HepG2 (cell line): ENCODE results near the gene RPRML. TPM values are rescaled to one million over a fixed set of nuclear protein-coding genes. Genes with fewer than 3 reads are reported as not detected.

Experiments
- ADNP ChIP-seq: sonication (generic); formaldehyde crosslinking; IDR thresholded peaks from 2 replicates; pipeline ENCODE4 v1.4.0; 2020; ENCODE audit warnings: missing genetic modification reagents
- BHLHE40 ChIP-seq: IDR thresholded peaks from 2 replicates; pipeline ENCODE4 v1.6.1; 2011; ENCODE audit warnings: low read length, improper control_type of control experiment
- CHCHD3 ChIP-seq: sonication (generic); formaldehyde crosslinking; IDR thresholded peaks from 2 replicates; pipeline ENCODE4 v1.8.0; 2022; ENCODE audit warnings: mild to moderate bottlenecking, missing genetic modification reagents, moderate library complexity
- DMAP1 ChIP-seq: IDR thresholded peaks from 2 replicates; pipeline ENCODE4 v1.6.1; 2016
- ETV6 ChIP-seq: sonication (generic); formaldehyde crosslinking; conservative IDR thresholded peaks from 2 replicates; pipeline ENCODE4 v1.4.0; 2020; ENCODE audit warnings: missing genetic modification reagents
- FOXK1 ChIP-seq: sonication (generic); formaldehyde crosslinking; IDR thresholded peaks from 2 replicates; pipeline ENCODE4 v1.4.0; 2020; ENCODE audit warnings: low read depth, missing genetic modification reagents, borderline replicate concordance
- FOXO1 ChIP-seq: sonication (generic); formaldehyde crosslinking; IDR thresholded peaks from 2 replicates; pipeline ENCODE4 v1.4.0; 2020; ENCODE audit warnings: missing genetic modification reagents
- GATAD2A ChIP-seq: IDR thresholded peaks from 2 replicates; pipeline ENCODE4 v1.6.1; 2016
- HNF1B ChIP-seq: sonication (generic); formaldehyde crosslinking; IDR thresholded peaks from 2 replicates; pipeline ENCODE4 v1.5.1; 2020; ENCODE audit warnings: mild to moderate bottlenecking, moderate library complexity, missing genetic modification reagents
- KLF16 ChIP-seq, 2 experiments: sonication (generic) in 1 of 2; formaldehyde crosslinking in 1 of 2; IDR thresholded peaks; 2 replicates each; pipeline versions ENCODE4 v1.6.1 to v1.8.0; 2016 to 2023; ENCODE audit warnings: missing genetic modification reagents in 2 of 2, missing compliant biosample characterization in 1 of 2
- MIER2 ChIP-seq: IDR thresholded peaks from 2 replicates; pipeline ENCODE4 v1.6.1; 2016; ENCODE audit warnings: missing biosample characterization, missing genetic modification reagents
- POLR2AphosphoS5 ChIP-seq: IDR thresholded peaks from 2 replicates; pipeline ENCODE4 v1.6.1; 2012; ENCODE audit warnings: low read depth, low read length
- THAP7 ChIP-seq: sonication (generic); formaldehyde crosslinking; IDR thresholded peaks from 2 replicates; pipeline ENCODE4 v1.8.1; 2023; ENCODE audit warnings: mild to moderate bottlenecking, missing genetic modification reagents
- TMF1 ChIP-seq: sonication (generic); formaldehyde crosslinking; IDR thresholded peaks from 2 replicates; pipeline ENCODE4 v1.8.1; 2022; ENCODE audit warnings: low read depth, missing genetic modification reagents
- ZNF367 ChIP-seq: sonication (generic); formaldehyde crosslinking; IDR thresholded peaks from 2 replicates; pipeline ENCODE4 v1.4.0; 2020; ENCODE audit warnings: missing genetic modification reagents, borderline replicate concordance
- ZNF784 ChIP-seq: sonication (generic); formaldehyde crosslinking; IDR thresholded peaks from 2 replicates; pipeline ENCODE4 v1.5.1; 2020; ENCODE audit warnings: missing genetic modification reagents, mild to moderate bottlenecking, borderline replicate concordance
- ZUFSP ChIP-seq: sonication (generic); formaldehyde crosslinking; IDR thresholded peaks from 2 replicates; pipeline ENCODE4 v1.9.0; 2021; ENCODE audit warnings: missing genetic modification reagents, mild to moderate bottlenecking, borderline replicate concordance
- polyA plus RNA-seq, 8 experiments: library from polyadenylated mRNA; depleted of rRNA in 3 of 8; stranded (reverse) in 7 of 8; unstranded in 1 of 8; fragments of >200 nt; fragmentation: Illumina TruSeq in 4 of 8; extraction: Trizol in 4 of 8; gene quantifications; 2 replicates each; pipeline versions ENCODE4 v1.2.1 to v1.2.3, GENCODE V29; 2011 to 2016; ENCODE audit warnings: low read depth in 4 of 8, missing spikeins in 1 of 8, mixed read lengths in 1 of 8; ENCODE audit not compliant: insufficient read depth in 1 of 8
- total RNA-seq, 5 experiments: library from RNA; depleted of rRNA; stranded (reverse); fragments of >200 nt; fragmentation: Illumina TruSeq; extraction: Trizol; gene quantifications; 2 replicates each; pipeline ENCODE4 v1.2.3, GENCODE V29; 2016; ENCODE audit warnings: low read depth in 1 of 5
- TF ChIP-seq, protein P1 (sequence below): sonication (generic); formaldehyde crosslinking; IDR thresholded peaks from 2 replicates; pipeline ENCODE4 v1.8.0; 2022; ENCODE audit warnings: mild to moderate bottlenecking, missing genetic modification reagents
- TF ChIP-seq, protein P2 (sequence below): sonication (generic); formaldehyde crosslinking; IDR thresholded peaks from 2 replicates; pipeline ENCODE4 v1.4.0; 2020; ENCODE audit warnings: low read depth, mild to moderate bottlenecking, missing genetic modification reagents
- TF ChIP-seq, protein P3 (sequence below): sonication (generic); formaldehyde crosslinking; IDR thresholded peaks from 2 replicates; pipeline ENCODE4 v1.5.1; 2020; ENCODE audit warnings: mild to moderate bottlenecking, missing genetic modification reagents, borderline replicate concordance

Gene RPRML
- total and polyA plus RNA-seq, 2 of the 13 experiments (the other 11 are each of a cell fraction or from before 2014, with no cell fraction given) = not detected

DNA sequence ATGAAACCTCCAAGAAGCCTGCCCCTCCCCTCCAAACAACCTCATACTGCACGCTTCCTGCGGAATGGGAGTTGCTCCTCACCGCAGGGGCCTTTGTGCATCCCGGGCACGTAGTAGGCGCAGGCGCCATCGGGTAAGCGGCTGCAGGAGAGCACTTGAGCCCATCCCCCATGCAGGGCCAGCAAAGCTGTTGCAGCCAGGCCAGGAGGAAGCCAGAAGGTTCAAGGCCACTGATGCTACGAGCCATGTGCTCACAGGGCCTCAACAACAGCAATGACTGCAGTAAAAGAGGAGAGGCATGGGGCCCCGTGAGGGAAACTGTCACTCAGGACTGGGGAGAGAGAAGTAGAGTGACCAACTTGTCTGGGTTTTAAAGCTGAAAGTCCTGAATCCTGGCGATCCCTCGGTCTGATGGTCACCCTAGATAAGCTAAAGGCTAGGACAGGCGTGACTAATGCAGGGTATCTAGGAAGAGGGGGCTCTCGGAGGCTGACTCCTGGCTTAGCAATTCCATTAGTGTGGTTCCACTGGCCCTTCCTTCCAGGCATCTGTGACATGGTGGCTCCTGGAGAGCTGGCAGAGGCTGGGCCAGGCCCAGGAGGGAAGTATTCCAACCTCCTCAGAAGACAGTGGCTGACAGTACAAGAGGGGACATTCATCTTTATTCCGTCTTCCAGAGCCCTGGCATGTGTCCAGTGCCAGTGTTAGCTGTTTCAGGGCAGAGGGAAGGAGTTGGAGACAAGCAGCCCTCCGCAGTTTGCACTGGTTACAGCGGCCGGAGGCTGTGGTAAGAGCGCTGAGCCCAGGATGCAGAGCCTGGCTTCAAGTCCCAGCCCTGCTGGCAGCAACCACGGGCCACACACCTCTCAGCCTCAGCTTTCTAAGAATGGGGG, 35.3 kb downstream of the RPRML start (continued):
- TF ChIP-seq ETV6 (CRISPR knock-in tag) = 0 out of 2 replicates have a peak, but pooled peaks have one; percentile 26
- TF ChIP-seq GATAD2A = peak; percentile 94
- TF ChIP-seq, protein P1, sequence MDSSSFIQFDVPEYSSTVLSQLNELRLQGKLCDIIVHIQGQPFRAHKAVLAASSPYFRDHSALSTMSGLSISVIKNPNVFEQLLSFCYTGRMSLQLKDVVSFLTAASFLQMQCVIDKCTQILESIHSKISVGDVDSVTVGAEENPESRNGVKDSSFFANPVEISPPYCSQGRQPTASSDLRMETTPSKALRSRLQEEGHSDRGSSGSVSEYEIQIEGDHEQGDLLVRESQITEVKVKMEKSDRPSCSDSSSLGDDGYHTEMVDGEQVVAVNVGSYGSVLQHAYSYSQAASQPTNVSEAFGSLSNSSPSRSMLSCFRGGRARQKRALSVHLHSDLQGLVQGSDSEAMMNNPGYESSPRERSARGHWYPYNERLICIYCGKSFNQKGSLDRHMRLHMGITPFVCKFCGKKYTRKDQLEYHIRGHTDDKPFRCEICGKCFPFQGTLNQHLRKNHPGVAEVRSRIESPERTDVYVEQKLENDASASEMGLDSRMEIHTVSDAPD (CRISPR knock-in tag) = peak; percentile 84
- TF ChIP-seq ZNF367 (CRISPR knock-in tag) = no peak
- TF ChIP-seq BHLHE40 = peak; percentile 56
- TF ChIP-seq DMAP1 = peak; percentile 98
- peak; percentile 71 for TF ChIP-seq POLR2AphosphoS5
- TF ChIP-seq, protein P2, sequence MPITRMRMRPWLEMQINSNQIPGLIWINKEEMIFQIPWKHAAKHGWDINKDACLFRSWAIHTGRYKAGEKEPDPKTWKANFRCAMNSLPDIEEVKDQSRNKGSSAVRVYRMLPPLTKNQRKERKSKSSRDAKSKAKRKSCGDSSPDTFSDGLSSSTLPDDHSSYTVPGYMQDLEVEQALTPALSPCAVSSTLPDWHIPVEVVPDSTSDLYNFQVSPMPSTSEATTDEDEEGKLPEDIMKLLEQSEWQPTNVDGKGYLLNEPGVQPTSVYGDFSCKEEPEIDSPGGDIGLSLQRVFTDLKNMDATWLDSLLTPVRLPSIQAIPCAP (CRISPR knock-in tag) = peak; percentile 85; the same call in 1 of the 2 replicates
- 0 out of 2 replicates have a peak, but pooled peaks have one; percentile 10 for TF ChIP-seq CHCHD3 (CRISPR knock-in tag)
- TF ChIP-seq ADNP (CRISPR knock-in tag) = no peak
- TF ChIP-seq FOXK1 (CRISPR knock-in tag) = peak; percentile 94
- TF ChIP-seq FOXO1 = peak; percentile 98
- TF ChIP-seq MIER2 = peak; percentile 86
- 0 out of 2 replicates have a peak, but pooled peaks have one; percentile 83 for TF ChIP-seq TMF1 (CRISPR knock-in tag)
- peak; percentile 83 for TF ChIP-seq THAP7 (CRISPR knock-in tag)
- TF ChIP-seq ZNF784 (CRISPR knock-in tag) = peak; percentile 93
- TF ChIP-seq, protein P3, sequence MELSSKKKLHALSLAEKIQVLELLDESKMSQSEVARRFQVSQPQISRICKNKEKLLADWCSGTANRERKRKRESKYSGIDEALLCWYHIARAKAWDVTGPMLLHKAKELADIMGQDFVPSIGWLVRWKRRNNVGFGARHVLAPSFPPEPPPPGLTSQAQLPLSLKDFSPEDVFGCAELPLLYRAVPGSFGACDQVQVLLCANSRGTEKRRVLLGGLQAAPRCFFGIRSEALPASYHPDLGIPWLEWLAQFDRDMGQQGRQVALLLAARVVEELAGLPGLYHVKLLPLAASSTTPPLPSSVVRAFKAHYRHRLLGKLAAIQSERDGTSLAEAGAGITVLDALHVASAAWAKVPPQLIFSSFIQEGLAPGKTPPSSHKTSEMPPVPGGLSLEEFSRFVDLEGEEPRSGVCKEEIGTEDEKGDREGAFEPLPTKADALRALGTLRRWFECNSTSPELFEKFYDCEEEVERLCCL (CRISPR knock-in tag) = no peak
- TF ChIP-seq ZUFSP (CRISPR knock-in tag) = no peak
- peak; percentile 96 for TF ChIP-seq HNF1B (CRISPR knock-in tag)
- peak in 1 of 2 experiments; percentile 98; a peak in 2 of 4 replicates for TF ChIP-seq KLF16 (CRISPR knock-in tag; IDR thresholded peaks at IDR 0.05)
